Fibroblast of pulmonary artery (primary cell): ENCODE measurements around the gene RPL32.
"Not testable (repeated sequence)": the region's sequence is repeated elsewhere in the genome, so short reads cannot be mapped to it uniquely, and the experiment has no call there.

ENCODE experiments used
- DNase-seq: peaks from one replicate; pipeline ENCODE4 v3.0.0-alpha.2; 2010; ENCODE audit warnings: low read depth
- H3K4me3 ChIP-seq: replicated peaks from 2 replicates; pipeline ENCODE4 v1.5.1; 2011; ENCODE audit warnings: low read depth, mild to moderate bottlenecking, control low read depth, low read length, moderate library complexity
- TF ChIP-seq, protein P1 (sequence below): IDR thresholded peaks from 2 replicates; pipeline ENCODE4 v1.5.1; 2011; ENCODE audit warnings: mild to moderate bottlenecking, control low read depth, low read length, inconsistent platforms; ENCODE audit errors: missing control alignments

The RPL32 gene

DNA sequence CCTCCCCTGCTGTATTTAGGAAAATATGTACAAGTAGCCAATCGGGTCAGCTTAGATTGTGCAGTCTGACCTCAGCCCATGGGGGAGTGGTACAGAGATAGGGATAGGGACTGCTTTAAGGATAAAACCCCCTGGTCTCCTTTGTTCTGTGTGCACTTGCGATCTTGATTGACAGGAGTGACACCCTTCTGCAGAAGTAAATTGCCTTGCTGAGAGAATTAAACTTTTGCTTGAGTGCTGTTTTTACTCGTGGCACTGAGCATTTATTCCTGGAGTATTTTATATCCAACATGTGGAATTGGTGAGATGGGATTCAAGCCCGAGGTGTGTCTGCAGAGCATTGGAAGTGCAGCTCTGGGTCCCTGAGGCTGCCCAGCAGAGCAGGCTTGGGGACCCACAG is 23.9 kb upstream of the RPL32 start:
- no peak overlapping the region for H3K4me3 ChIP-seq
- DNase-seq = no peak
- TF ChIP-seq, protein P1, sequence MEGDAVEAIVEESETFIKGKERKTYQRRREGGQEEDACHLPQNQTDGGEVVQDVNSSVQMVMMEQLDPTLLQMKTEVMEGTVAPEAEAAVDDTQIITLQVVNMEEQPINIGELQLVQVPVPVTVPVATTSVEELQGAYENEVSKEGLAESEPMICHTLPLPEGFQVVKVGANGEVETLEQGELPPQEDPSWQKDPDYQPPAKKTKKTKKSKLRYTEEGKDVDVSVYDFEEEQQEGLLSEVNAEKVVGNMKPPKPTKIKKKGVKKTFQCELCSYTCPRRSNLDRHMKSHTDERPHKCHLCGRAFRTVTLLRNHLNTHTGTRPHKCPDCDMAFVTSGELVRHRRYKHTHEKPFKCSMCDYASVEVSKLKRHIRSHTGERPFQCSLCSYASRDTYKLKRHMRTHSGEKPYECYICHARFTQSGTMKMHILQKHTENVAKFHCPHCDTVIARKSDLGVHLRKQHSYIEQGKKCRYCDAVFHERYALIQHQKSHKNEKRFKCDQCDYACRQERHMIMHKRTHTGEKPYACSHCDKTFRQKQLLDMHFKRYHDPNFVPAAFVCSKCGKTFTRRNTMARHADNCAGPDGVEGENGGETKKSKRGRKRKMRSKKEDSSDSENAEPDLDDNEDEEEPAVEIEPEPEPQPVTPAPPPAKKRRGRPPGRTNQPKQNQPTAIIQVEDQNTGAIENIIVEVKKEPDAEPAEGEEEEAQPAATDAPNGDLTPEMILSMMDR = no peak

GRCh38 chr3:12862387-12862786 is 21.0 kb upstream of the RPL32 start:
- no peak for DNase-seq
- TF ChIP-seq, protein P1 = no peak

GRCh38 chr3:12861611-12862010 is 20.2 kb upstream of the RPL32 start:
- no peak for DNase-seq
- TF ChIP-seq, protein P1 = no peak
- H3K4me3 ChIP-seq = no peak overlapping the region

More at GRCh38 chr3:12862387-12862786, 21.0 kb upstream of the RPL32 start:
- no peak overlapping the region for H3K4me3 ChIP-seq

GRCh38 chr3:12859840-12860239 is 18.5 kb upstream of the RPL32 start:
- DNase-seq = no peak
- TF ChIP-seq, protein P1 = no peak
- H3K4me3 ChIP-seq = no peak overlapping the region

DNA sequence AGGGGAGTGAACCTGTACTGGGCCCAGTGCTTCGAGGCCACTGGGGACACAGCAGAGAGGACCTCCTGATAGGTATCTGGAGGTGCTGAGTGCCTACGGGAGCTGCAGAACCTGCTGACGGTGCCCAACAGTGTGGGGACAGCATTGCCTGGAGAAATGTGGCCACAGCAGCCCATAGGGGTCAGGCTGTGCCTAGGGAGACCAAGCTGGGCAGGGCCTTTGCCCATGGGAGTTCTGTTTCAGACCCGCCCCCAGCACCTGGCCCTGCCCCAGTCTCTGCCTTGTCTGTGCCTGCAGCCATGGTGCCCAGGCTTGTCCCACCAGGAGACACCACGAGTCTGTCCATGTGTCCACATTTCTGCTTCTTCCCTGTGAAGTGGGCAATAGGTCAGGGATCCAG is 15.3 kb upstream of the RPL32 start:
- no peak for DNase-seq
- H3K4me3 ChIP-seq = no peak overlapping the region
- TF ChIP-seq, protein P1 = no peak

DNA sequence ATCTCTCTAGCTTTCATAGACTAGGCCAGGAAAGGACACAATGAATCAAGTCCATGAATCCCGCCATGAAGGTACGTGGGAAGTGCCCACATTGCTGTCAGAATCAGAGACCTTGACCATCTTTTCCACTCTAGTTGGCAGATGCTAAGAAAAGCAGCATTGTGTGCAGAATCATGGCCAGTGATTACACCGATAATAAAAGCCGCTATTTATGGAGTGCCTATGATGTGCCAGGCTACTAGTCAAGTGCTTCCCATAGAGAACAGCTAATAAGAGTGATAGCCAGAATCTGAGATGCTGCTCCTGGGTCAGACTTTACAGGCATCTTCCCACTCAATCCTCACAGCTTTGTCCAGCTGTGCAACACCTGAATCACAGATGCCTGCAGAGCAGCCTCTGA is 13.2 kb upstream of the RPL32 start:
- DNase-seq = no peak
- no peak overlapping the region for H3K4me3 ChIP-seq
- TF ChIP-seq, protein P1 = no peak

GRCh38 chr3:12853847-12854246 is 12.5 kb upstream of the RPL32 start:
- not testable (repeated sequence) for H3K4me3 ChIP-seq, DNase-seq

DNA sequence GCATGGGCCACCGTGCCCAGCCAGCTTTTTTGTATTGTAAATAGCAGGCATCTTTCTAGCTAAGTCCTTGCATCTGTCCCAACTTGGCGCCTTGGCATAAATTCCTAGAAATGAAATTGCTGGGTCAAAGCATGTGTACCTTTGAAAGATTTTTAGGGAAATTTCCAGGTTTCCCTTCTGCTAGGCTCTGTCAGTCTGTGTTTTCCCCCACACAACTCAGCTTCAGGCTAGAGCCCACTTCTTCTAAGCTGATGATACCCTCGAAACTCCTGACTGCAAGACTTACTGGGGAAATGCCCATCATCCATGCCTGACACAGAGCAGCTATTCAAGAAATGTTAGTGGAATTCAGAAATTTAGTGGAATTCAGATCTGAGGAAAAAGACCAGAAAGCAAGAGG is 10.8 kb upstream of the RPL32 start:
- DNase-seq = no peak
- no peak overlapping the region for H3K4me3 ChIP-seq

More for the DNA sequence above, 10.8 kb upstream of the RPL32 start:
- TF ChIP-seq, protein P1 = no peak
